ENCODE measurements around the gene SLC16A9.

SLC16A9 gene

DNA sequence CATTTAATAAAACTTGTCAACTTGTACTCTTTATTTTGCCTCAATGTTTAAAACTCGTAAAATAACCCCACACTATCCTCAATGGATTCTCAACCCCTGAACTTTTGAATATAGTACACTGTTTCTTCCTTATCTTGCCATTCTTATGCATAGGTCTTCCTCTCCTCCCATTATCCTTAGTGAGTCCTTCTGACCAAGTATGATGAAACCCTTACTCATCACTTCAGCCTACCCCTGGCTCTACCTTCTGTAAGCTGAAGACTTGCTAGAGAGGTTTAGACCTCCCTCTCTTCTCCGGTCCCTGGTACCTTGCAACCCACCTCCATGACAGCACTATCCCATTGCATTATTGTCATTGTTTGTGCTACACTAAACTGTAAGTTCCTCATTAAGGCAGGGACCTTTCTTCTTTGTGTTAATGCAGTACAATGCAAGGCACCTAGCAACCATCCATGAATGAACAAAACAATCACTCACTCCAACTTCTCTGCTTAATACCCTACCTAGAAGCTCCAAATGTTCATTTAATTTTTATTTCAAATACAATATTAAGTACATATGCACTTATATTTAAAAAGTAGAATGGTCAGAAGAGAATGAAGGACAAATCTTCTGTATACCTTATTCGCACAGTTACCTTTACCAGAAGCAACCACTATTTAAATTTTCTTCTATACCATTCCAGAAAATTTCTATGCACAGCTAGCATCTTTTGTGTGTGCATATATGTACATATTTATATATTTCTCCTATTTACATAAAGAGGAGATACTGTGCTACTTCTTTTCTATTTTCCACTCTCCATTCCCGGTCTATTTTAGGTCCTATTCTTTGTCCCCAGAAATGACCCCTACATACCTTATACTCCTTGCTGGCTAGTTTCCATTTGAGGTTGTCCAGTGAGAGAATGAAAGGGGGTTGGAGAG is 77.5 kb downstream of the SLC16A9 start:
- in situ Hi-C loops (cut with HindIII; ENCODE audit: low sequenced_read_pairs), result no loop called here

DNA sequence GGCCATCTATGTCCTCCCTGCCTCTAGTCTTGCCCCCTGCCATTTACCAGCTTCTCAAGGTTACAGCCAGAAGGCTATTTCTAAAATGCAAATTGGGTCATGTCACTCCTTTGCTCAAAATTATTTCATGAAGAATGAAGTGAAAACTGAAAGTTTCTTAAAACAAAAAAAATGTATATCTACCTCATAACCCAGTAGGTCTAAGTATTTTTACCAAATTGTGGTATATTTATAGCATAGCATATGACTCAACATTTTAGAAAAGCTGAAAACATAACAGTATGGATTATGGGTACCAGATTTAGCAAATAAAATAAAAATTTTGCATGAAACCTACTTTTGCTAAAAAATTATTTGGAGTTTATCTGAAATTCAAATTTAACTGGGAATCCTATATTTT is 78.4 kb downstream of the SLC16A9 start:
- in situ Hi-C loops (cut with HindIII; ENCODE audit: low sequenced_read_pairs), result no loop called here

DNA sequence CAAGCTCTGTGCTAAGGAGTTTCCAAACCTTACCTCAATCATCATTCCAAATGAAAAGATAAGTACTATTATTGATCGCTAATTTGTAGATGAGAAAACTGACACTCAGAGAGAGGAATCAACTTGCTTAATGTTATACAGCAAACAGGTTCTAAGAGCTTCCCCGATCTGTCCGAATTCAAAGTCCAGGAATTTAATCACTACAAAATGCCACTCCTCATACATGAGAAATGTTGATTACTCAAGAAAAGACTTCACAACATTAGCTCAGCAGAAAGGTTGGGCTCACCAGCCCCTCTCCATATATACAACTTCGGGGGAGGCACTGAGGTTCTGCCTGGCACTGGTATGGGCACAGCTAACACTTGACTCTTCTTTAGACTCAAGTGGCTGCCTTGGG is 80.7 kb downstream of the SLC16A9 start:
- in situ Hi-C loops (cut with HindIII; ENCODE audit: low sequenced_read_pairs), result no loop called here

DNA sequence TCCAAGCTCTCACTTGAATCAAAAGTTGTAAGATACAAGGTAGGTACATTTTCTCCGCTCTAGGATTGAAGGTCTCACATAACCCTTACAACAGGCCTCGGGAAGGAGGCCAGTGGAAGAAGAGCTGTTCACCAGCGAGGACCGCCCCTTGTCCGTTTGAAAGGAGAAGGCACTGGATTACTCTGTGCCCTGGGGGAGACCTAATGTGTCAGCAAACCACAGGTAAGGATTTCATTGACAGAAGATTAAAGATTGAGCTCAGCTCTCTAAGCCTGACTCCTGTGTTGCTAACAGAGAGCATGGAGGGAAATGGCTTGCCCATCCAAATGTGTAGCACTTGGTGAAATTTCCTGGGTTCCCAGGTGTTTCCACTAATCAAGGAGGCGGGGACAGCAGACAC is 81.2 kb downstream of the SLC16A9 start:
- in situ Hi-C loops (cut with HindIII; ENCODE audit: low sequenced_read_pairs), result no loop called here

DNA sequence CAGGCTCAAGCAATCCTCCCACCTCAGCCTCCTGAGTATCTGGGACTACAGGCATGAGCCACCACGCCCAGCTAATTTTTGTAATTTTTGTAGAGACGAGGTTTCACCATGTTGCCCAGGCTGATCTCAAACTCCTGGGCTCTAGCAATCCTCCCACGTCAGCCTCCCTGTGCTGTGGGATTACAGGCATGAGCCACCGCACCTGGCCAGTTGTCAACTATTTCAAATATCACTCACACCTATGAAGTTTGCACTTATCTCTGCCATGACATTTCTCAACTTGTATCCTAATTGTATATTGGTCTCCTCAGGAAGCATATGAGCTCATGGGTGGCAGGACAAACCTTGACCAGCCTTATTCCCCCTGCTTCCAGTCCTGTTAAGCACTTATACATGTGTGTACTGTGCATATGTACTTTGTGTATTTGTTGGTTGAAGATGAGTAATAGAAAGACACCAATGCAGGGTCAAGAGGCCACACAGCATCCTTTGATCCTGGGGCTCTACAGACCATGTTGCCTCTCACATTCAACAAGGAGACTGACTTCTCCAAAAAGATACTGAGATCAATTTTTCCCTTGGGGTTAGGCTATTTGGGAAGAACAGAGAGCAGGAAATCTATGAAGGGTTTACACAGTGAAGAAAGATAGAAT is 82.2 kb downstream of the SLC16A9 start:
- in situ Hi-C loops (cut with HindIII; ENCODE audit: low sequenced_read_pairs), result no loop called here

DNA sequence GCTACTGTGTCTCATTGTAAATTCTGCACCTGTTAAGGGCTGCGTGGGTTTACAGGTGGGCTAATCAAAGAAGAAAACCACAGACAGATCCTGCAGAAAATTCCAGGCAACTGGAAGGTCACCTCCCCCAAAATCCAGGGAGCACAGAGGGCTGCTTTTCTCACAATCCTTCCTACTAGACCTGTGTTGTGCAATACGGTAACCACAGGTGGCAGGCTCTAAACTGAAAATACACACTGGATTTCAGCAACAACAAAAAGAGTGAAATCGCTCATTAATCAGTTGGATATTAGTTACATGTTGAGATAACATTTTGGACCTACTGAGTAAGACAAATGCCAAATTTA is 83.2 kb downstream of the SLC16A9 start:
- in situ Hi-C loops (cut with HindIII; ENCODE audit: low sequenced_read_pairs), result no loop called here

DNA sequence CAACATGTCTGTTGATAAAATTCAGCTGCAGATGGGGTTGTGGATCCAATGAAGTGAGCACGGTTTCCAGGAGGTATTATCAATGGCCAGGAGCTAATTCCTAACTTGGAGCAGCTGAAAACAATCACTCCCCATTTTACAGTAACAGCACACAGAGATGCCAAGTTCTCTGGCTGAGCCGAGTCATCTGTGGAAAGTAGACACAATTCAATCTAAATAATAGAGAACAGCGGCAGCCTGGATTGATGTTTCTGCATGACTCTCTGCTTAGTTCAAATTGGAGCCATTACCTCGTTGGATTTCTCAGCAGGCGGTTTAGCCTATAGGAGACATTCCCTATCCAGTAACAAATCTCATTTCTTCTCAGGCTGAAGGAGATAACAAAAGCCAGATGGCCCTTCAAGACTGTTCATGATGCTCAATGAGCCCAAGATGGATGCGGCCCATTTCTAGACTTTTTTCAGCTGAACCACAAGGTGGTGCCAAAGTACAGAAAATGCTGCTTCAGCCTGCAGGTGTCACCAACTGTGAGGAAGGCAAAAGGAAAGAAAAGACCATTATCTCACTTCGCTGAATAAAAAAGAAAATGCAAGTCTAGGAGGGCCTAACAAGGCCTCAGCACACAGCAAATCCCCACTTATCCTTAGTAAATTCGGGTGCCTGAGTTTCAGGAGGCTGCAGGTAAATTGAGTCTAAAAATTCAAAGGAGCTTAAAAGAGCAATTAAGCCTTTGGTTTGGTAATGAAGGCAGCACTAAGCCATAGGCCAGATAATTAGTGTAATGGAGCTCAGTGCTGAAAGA is 83.7 kb downstream of the SLC16A9 start:
- in situ Hi-C loops (cut with HindIII; ENCODE audit: low sequenced_read_pairs), result no loop called here

DNA sequence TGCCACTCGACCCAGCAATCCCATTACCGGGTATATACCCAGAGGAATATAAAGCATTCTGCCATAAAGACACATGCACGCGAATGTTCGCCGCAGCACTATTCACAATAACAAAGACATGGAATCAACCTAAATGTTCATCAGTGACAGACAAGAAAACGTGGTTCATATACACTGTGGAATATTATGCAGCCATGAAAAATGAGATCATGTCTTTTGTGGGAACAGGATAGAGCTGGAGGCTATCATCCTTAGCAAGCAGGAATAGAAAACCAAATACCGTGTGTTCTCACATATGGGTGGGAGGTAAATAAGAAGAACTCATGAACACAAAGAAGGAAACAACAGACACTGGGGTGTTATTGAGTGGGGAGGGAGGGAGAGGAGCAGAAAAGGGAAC is 84.7 kb downstream of the SLC16A9 start:
- in situ Hi-C loops (cut with HindIII; ENCODE audit: low sequenced_read_pairs), result loop anchor here (5.0 kb wide), 1 partner anchor 843 kb away; no protein-coding TSS in a partner anchor

DNA sequence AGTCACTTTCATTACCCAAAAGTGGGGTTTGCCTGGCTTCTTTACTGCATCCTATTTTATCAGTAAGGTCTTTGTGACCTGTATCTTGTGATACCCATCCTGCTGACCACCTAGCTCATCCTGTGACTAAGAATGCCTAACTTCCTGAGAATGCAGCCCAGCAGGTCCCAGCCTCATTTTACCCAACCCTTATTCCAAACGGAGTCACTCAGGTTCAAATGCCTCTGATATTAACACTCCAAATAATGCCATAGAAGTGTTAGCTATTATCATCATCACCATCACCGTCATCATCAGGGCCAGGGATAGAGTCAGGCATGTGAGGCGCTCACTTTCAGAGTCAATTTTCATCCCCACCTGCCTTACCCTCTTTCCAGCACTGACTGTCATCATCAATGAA is 85.5 kb downstream of the SLC16A9 start:
- in situ Hi-C loops (cut with HindIII; ENCODE audit: low sequenced_read_pairs), result loop anchor here (5.0 kb wide), 1 partner anchor 842 kb away; no protein-coding TSS in a partner anchor

DNA sequence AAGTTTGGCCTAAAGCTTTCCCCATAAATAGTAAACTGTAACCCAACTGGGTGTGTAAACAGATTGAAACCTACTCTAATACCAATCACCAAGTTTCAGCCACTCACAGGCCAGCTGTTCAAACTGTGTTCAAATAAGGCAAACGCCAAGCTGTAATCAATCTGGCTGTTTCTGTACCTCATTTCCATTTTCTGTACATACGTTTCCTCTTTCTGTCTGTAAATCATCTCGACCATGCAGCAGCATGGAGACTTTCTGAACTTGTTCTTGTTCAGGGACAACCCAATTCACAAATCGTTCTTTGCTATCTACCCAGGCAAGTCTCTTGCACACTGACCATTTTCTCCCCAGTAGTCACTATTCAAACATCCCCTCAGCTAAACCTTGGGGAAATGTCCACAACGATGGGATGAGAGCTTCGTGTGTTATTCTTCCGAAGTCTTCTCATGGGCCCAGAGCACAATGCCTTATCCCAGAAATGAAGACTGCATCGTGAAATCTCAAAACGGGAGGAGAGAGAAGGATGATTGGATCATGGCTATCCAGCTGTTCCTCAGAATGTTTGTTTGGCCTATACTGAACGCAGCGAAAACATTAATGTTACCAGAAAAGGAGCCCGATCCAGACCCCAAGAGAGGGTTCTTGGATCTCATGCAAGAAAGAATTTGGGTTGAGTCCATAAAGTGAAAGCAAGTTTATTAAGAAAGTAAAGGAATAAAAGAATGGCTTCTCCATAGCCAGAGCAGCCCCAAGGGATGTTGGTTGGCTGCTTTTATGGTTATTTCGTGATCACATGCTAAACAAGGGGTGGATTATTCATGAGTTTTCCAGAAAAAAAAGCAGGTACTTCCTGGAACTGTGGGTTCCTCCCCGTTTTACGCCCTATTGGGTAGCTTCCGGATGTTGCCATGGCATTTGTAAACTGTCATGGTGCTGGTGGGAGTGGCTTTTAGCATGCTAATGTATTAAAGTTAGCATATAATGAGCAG is 86.2 kb downstream of the SLC16A9 start:
- in situ Hi-C loops (cut with HindIII; ENCODE audit: low sequenced_read_pairs), result loop anchor here (5.0 kb wide), 1 partner anchor 841 kb away; no protein-coding TSS in a partner anchor

DNA sequence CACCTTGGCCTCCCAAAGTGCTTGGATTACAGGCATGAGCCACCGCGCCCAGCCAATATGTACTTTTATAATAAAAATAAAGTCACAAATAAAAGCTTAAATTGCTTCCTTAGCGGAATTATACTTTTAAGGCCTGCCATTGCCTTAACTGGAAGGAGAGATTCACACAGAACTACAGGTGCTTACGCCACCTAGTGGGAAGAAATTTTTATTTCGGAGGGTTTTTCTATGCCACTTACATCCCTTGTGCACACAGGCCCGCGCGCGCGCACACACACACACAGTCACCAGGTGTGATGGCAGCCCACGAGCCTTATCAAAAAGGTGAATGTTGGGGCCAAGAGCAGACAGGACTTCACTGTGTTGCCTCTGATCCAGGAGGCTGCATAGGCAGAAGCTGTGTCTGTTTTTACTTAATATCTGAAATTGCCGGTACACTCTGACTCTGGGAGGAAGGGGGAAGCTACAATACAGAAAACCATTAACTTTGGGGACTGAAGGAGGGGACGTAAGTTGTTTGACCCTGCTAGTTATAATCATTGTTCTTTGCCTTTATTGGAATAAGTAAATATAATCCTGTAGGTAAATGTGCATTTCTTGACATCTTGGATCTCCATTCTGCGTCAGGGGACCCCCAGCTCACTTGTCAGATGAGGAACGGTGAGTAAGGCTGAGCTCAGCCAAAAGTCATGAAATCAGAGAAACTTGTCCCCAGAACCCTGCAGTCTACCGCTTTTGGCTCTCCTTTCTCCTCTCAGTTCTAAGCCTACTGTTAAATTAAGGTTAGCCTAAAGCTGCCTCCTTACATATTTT is 87.1 kb downstream of the SLC16A9 start:
- in situ Hi-C loops (cut with HindIII; ENCODE audit: low sequenced_read_pairs), result loop anchor here (5.0 kb wide), 1 partner anchor 840 kb away; no protein-coding TSS in a partner anchor

DNA sequence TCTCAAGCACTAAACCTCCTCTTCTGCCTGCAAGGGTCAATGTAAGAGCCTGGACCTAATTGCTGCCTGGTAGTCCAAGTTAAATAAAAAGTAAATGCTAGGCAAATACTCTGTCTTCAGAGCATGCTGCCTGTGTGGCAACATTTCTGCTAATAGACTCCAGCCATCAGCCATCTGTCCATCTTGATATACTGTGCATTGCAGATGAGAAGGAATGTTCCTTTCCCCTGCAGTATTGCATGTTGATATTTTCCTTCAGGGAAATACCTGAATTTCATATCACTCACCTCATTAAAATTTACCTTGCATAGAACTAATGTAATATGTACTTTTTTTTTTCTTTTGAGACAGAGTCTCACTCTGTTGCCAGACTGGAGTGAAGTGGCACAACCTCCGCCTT is 87.9 kb downstream of the SLC16A9 start:
- in situ Hi-C loops (cut with HindIII; ENCODE audit: low sequenced_read_pairs), result loop anchor here (5.0 kb wide), 1 partner anchor 839 kb away; no protein-coding TSS in a partner anchor

DNA sequence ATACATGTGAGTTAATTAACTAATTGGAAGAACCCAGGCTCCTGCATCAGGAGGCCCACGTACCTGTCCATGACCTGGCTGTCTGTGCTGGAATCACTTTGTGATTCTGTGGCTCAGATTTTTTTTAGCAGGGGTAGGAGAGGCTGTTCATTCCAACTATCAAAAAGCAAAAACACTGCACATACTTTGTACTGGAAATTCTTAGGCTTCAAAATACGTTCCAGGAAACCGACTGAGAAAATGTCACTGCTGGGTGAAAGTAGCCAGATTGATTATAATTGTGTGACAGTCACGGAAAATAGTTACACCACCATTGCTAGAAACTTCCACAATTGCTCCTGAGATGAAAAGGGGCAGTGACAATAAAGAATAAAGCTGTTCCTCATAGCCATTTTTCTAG is 91.0 kb downstream of the SLC16A9 start:
- in situ Hi-C loops (cut with HindIII; ENCODE audit: low sequenced_read_pairs), result no loop called here

DNA sequence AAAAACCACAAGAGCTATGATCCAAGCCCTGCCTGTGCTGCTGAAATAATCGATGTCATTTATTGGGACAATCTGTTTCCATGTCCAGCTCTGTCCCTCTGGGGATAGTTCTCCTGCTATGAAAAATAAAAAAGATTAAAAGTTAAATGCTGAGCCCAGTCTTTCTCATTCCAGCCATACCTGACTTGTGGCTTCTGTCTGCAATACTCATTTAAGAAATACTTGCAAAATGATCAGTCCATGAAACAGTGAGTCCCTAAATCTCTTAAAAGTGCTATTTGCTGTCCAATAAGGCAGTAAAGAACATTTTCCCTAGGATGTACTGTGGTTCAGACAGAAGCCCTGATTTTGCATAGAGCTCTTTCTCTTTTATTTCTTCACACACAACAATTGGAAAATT is 91.7 kb downstream of the SLC16A9 start:
- in situ Hi-C loops (cut with HindIII; ENCODE audit: low sequenced_read_pairs), result no loop called here

DNA sequence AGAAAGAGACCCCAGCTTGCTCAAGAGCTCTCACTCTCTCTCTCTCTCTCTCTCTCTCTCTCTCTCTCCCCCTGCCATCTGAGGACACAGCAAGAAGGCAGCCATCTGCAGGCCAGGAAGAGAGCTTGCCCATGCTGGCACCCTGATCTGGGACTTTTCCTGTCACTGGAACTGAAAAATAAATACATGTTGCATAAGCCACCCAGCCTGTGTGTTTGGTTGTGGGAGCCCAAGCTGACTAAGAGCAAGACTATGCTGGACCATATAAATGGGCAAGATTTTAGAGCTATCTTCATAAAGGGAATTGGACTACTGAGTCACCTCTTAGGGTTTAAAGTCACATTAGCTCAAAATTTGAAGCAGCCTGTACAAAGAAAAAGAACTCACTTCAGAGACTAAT is 98.6 kb downstream of the SLC16A9 start:
- in situ Hi-C loops (cut with HindIII; ENCODE audit: low sequenced_read_pairs), result no loop called here

DNA sequence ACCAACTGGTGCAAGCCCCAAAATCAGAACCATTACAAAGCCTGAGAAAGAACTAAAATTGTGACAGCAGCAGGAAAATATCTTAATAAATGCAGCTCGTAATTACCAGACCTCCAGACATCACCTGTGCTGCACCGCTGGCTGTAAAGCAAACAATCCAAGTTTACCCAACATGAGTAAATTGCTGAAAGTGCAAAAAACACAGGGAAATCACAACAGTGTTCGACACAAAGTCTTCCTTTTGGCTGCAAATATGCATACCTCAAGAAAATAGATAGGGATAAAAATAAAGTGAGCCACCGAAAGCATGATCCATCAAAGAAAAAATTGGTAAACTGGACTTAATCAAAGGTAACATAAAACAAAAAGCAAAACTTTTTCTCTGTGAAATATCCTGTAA is 101.7 kb downstream of the SLC16A9 start:
- in situ Hi-C loops (cut with HindIII; ENCODE audit: low sequenced_read_pairs), result no loop called here

DNA sequence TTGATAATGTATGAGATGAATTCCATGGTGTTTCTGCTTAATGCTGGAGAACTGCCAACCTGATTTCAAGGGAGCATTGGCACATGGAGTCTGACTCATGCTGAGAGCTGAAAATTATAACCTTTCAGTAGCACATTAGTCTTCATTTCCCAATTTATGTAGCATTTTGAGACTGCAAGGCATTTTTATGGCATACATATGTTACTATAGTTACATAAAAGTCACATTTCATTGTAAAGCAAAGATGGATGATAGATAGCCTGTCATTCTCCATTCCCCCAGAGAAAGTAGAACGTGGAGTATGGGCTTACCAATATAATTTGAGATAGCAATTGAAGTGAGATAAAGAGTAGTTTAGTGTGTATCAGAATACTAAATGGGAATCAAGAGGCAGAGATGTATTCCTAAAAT is 103.1 kb downstream of the SLC16A9 start:
- in situ Hi-C loops (cut with HindIII; ENCODE audit: low sequenced_read_pairs), result no loop called here

DNA sequence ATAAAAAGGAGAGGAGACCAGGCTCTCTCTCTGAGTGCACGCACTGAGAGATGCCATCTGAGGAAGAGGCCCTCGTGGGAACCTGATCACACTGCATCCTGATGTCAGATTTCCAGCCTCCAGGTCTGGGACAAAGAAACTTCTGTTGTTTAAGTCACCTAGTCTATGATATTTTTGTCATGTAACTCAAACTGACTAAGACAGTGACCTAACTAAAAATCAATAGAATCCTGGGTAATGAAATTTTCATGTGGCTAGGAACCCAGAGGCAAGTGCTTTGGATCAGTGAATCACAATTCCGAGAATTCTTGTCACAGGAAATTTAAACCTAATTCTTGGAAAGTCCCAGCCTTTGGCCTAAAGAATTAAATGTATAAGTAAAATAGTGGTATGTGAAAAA is 107.7 kb downstream of the SLC16A9 start:
- in situ Hi-C loops (cut with HindIII; ENCODE audit: low sequenced_read_pairs), result no loop called here

Data from endothelial cell of hepatic sinusoid (primary cell).